GM18498 (cell line): Measurements from ENCODE around the gene HIVEP3.

Experiments
- ATAC-seq: cut with Tn5 transposase; IDR thresholded peaks from one replicate; pipeline ENCODE4 v1.9.1; 2021; ENCODE audit warnings: mild to moderate bottlenecking, moderate library complexity; ENCODE audit not compliant: unreplicated experiment

HIVEP3 gene

GRCh38 chr1:41528106-41528505 lies 390.6 kb downstream of the HIVEP3 start:
- ATAC-seq, result no peak

DNA sequence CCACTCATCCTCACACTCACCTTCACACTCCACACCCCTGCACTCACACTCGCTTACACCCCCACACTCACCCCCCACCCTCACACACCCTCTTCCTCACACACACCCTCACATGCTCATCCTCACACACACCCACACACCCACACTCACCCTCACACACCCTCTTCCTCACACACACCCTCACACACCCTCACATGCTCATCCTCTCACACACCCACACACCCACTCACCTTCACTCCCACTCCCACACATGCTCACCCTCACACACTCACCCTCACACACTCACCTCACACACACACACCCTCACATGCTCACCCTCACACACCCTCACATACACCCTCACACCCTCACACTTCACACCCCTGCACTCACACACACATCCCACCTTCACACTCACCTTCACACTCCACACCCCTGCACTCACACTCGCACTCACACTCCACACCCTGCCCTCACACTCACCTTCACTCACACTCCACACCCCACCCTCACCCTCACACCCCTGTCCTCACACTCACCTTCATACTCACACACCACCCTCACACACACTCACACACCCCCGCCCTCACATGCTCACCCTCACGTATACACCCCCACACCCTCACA lies 391.7 kb downstream of the HIVEP3 start:
- ATAC-seq, result no peak

- no peak for ATAC-seq
Measured at GRCh38 chr1:41525891-41526587, 392.7 kb downstream of the HIVEP3 start.

- ATAC-seq, result no peak
Measured at GRCh38 chr1:41524676-41525675, 393.7 kb downstream of the HIVEP3 start.

- ATAC-seq, result no peak
Measured at GRCh38 chr1:41523949-41524675, 394.6 kb downstream of the HIVEP3 start.

DNA sequence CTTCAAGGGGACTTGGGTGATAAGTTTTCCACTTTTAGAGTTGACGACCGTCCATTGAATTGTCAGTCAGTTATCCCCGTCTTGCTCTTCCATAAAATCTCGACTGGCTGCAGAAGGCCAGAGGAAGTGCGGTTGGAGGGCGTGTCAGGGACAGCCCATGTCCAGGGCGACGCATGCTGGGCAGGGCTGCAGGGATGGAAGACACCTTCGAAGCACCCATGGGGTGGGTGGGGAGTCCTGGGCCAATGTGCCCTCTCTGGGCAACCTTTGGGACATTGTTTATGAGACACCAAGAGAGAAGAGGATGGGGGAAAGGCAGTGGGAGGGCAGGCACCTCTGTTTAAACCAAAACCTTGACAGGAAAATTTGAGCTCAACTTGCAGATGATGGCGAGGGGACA lies 395.7 kb downstream of the HIVEP3 start:
- no peak for ATAC-seq

DNA sequence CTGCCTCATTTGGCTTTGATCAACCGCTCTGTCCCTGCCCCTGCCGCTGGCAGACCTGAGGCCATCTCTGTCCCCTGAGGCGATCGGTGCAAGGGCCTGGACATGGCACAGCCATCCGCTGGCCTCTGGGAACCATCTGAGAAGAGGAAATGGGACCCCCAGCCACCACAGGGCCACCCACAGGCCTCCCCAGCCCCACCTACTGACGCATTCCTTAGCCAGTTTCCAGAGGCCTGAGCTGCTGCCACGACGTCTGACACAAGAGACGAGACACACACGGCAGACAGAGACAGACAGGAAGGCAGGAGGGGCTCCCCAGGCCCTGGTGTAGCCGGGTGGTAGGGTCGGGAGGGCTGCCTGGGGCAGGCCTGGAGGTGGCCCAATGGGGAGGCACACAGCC lies 397.0 kb downstream of the HIVEP3 start:
- ATAC-seq, result no peak

DNA sequence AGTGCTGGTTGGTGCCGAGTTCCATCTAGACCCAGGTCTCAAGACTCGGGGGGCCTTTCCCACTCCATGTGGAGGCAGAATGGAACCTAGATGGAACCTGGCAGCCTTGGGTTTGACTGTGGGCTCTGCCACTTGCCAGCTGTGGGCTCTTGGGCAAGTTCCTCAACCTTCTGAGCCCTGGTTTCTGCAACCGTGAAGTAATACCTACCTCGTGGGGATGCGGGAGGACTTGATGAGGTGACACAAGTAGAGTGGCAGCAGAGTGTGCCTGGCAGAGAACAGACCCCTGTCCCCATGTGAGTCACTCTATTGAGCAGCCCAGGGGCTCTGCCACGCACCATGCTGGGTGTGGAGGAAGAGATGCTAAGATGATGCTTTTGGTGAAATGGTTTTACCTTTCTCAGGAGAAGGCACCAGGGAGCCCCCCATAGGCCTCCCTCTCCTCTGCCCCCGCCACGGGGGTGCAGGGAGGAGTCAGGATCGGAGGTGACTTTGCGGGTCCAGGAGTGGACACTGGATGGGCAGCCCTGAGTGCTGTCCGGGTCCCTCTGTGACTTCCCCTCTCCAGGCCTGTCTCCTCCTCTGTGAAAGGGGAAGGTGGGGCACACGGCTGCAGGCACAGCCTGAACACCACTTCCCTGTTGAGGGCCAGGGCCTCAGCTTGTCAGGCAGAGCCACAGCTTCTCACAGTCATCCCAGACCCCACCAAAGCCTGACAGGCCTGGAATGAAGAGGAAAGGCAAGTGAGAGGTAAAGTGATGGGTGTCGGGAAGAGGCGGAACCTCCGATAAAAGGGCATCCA lies 397.6 kb downstream of the HIVEP3 start:
- no peak for ATAC-seq

- ATAC-seq, result no peak
Measured at GRCh38 chr1:41519667-41520066, 399.1 kb downstream of the HIVEP3 start.

GRCh38 chr1:41518471-41518870 lies 400.3 kb downstream of the HIVEP3 start:
- ATAC-seq, result no peak

DNA sequence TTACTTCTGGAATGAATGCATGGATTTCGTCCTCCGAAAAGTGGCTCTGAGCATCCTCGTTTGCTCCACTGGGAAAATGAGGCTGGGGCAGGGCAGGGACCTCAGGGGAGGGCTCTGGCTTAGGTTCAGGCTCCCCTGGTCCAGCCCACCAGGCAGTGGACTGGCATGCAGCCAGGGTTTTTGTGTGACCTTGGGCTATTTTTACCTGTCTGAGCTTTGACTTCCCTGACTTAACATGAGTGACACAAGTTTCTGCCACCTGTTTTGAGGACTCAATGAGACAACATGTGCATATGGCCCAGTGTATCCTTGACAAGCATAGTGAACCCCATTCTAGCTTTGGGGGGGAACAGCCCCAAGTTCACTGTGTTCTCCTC lies 401.7 kb downstream of the HIVEP3 start:
- ATAC-seq, result no peak

- ATAC-seq, result peak; percentile 77
Measured at GRCh38 chr1:41516168-41517061, 402.3 kb downstream of the HIVEP3 start.

GRCh38 chr1:41515778-41516167 lies 402.9 kb downstream of the HIVEP3 start:
- ATAC-seq, result no peak

- ATAC-seq, result no peak
Measured at GRCh38 chr1:41515131-41515678, 403.5 kb downstream of the HIVEP3 start.

GRCh38 chr1:41514381-41514780 lies 404.3 kb downstream of the HIVEP3 start:
- no peak for ATAC-seq

DNA sequence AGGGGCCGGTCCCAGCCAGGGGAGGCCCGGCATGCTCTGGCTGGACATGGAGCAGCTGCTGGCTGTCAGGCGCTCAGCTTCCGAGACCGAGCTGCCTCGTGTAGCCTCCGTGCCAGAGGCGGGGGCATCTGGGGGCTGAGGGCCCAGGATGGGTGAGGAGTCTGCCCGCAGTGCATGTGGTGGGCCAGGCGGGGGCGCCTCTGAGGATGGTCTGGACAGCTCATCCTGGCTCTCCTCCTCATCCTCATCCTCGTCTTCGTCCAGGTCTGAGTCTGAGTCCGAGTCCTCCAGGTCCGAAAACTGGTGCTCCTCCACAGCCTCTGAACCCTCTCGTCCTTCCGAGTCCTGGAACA lies 405.4 kb downstream of the HIVEP3 start:
- ATAC-seq, result no peak

DNA sequence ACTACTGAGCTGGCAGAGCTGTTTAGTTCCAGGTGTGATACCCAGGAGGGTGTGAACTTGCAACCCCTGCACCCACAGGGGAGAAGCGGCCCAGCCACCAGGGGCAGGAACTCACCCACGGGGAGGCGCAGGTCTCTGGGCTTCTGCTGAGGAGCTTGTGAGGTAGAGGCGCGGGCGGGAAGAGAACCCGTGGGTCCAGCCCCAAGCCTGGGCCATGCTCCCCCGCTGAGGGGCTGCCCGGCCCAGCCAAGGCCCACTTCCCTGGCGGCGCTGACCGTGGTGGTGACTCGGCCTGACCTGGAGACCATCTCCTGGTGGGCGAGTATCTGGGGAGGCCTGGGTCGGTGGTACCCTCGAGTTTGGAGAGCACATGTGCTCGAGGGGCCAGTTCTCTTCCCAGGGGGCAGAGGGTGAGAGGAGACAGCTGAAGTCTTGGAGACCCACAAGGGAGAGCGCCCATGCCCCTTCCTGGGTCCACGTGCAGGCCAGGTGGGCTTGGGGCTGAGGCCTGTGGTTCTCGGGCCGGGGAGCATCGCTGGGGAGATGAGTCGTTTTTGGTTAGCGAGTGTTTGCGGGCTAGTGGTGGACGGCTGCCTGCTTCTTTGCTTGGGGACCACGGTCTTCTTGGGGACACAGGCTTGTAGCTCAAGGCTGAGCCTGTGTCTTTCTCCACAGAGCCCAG lies 405.9 kb downstream of the HIVEP3 start:
- ATAC-seq, result no peak

DNA sequence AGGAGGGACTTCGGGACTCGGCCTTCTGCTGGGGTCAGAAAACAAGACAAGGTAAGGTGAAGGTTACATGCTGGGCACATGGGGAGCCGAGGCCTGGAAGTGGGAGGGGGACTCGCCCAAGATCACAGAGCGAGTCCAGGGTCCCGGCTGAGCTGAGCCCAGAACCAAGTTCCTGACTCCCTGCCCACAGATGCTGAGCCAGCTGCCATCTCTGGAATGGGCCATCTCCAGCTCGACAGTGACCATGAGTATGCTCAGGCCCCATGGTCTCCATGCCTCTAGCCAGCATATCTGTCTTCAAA lies 407.5 kb downstream of the HIVEP3 start:
- no peak for ATAC-seq
